Measurements from ENCODE around the gene TMEM255B.

Gene TMEM255B

GRCh38 chr13:113769881-113770280, 10.9 kb downstream of the TMEM255B start:
- no peak for DNase-seq

- no peak for DNase-seq
Observed at GRCh38 chr13:113770441-113770840, 11.4 kb downstream of the TMEM255B start.

GRCh38 chr13:113770937-113771336, 11.9 kb downstream of the TMEM255B start:
- DNase-seq, result no peak

- DNase-seq, result no peak
Observed at GRCh38 chr13:113771709-113772331, 12.8 kb downstream of the TMEM255B start.

GRCh38 chr13:113774177-113775107, 15.4 kb downstream of the TMEM255B start:
- DNase-seq, result no peak

GRCh38 chr13:113775451-113776145, 16.6 kb downstream of the TMEM255B start:
- DNase-seq, result no peak

- DNase-seq, result no peak
Observed at GRCh38 chr13:113776231-113777125, 17.5 kb downstream of the TMEM255B start.

GRCh38 chr13:113777311-113778260, 18.6 kb downstream of the TMEM255B start:
- DNase-seq, result no peak

GRCh38 chr13:113781571-113781970, 22.5 kb downstream of the TMEM255B start:
- no peak for DNase-seq

- DNase-seq, result no peak
Observed at GRCh38 chr13:113782472-113782871, 23.4 kb downstream of the TMEM255B start.

GRCh38 chr13:113783200-113783881, 24.3 kb downstream of the TMEM255B start:
- DNase-seq, result no peak

GRCh38 chr13:113783966-113784644, 25.1 kb downstream of the TMEM255B start:
- no peak for DNase-seq

- no peak for DNase-seq
Observed at GRCh38 chr13:113784645-113785024, 25.6 kb downstream of the TMEM255B start.

GRCh38 chr13:113785051-113786010, 26.3 kb downstream of the TMEM255B start:
- no peak for DNase-seq

GRCh38 chr13:113786262-113786841, 27.3 kb downstream of the TMEM255B start:
- no peak for DNase-seq

- DNase-seq, result no peak
Observed at GRCh38 chr13:113787694-113788093, 28.7 kb downstream of the TMEM255B start.

- no peak for DNase-seq
Observed at GRCh38 chr13:113788413-113789135, 29.5 kb downstream of the TMEM255B start.

- no peak for DNase-seq
Observed at GRCh38 chr13:113789167-113789566, 30.1 kb downstream of the TMEM255B start.

Measured in NCI-H524 (cell line).